HG03571 (cell line): ENCODE measurements around the gene UQCRHL.
"Not testable (repeated sequence)": the region's sequence is repeated elsewhere in the genome, so short reads cannot be mapped to it uniquely, and the experiment has no call there.

Experiments
- ATAC-seq: cut with Tn5 transposase; IDR thresholded peaks from one replicate; pipeline ENCODE4 v1.9.1; 2021; ENCODE audit not compliant: unreplicated experiment

Gene UQCRHL

DNA sequence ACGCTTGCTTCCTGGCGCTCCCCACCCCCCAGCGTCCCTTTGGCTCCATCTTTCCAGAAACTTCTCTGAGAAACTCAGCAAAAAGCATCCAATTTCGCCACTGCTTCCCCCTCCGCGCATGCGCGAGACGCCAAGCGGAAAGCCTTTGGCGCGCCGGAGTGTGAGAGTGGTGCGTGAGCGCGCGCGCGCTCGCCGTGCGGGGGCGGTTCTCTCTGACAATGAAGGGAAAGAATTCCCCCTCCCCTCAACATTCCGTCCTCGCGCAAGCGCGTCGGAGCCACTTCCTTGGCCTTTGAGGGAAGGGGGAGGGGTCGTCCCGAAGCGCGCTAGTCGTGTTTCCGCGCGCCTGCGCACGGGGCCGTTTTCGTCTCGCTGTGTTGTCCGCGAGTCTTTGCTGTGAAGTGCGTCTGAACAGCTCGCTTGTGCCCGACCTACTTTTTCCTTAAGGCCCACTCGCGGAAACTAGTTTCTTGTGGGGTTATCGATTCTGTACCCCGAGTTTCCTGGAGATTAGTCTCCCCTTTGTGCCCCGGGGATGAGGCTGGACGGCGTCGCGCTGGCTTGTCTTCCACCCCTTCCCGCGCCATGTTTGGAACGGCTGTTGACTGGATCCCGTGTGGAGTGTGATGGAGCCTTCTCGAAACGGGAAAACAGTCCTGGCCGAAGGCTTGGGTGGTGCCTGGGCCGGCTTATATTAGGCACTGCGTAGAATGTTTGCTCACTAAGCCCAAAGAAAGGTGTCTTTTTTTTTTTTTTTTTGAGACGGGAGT lies 28.5 kb upstream of the UQCRHL start:
- peak; percentile 42 for ATAC-seq

GRCh38 chr1:15835205-15835740 lies 27.8 kb upstream of the UQCRHL start:
- ATAC-seq, result peak; percentile 7

DNA sequence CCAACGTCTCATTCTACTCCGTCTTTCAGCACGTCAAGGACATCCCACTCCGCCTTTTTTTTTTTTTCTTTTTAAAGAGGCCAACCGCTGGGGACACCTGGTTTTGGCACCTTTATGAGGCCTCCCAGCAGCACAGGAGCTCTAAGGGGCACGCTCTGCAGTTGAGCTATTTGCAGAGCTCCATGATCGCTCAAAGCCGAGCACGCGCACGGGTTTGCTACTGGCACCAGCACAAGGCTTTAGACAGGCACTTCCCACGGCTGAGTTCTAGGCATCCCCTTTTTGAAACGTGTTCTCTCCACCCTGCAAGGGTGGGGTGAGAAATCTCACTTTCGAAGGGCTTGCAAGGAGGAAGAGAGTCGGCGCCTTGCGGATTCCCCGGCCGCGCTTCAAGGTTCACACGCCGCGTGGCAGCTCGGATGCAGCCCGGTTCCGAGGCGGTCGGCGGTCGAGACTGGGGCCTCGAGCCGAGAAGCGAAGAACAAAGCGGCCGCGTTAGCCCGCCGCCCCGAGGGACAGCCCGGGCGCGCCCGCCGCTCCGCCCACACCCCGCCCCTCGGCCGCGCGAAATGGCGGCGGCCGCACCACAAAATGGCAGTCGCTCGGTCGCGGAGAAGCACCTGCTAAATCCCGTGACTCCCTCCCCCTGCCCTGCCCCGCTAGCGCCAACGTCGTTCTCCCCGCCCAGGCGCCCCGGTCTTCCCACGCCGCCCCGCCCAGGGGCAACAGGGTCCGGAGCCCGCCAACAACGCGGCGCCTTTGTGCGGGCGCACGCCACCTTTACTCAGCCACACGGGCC lies 27.2 kb upstream of the UQCRHL start:
- peak; percentile 41 for ATAC-seq

GRCh38 chr1:15833842-15834405 lies 26.5 kb upstream of the UQCRHL start:
- no peak for ATAC-seq

GRCh38 chr1:15833069-15833679 lies 25.7 kb upstream of the UQCRHL start:
- ATAC-seq, result no peak

GRCh38 chr1:15830258-15830657 lies 22.8 kb upstream of the UQCRHL start:
- ATAC-seq, result no peak

DNA sequence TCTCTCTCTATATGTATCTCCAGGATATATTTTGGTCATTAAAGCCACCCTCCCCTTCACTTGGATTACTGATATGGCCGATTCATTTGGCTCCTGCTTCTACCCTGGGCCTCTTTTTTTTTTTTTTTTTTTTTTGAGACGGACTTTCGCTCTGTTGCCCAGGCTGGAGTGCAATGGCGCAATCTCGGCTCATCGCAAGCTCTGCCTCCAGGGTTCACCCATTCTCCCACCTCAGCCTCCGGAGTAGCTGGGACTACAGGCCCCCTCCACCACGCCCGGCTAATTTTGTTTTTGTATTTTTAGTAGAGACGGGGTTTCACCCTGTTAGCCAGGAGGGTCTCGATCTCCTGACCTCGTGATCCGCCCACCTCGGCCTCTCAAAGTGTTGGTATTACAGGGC lies 21.5 kb upstream of the UQCRHL start:
- not testable (repeated sequence) for ATAC-seq

DNA sequence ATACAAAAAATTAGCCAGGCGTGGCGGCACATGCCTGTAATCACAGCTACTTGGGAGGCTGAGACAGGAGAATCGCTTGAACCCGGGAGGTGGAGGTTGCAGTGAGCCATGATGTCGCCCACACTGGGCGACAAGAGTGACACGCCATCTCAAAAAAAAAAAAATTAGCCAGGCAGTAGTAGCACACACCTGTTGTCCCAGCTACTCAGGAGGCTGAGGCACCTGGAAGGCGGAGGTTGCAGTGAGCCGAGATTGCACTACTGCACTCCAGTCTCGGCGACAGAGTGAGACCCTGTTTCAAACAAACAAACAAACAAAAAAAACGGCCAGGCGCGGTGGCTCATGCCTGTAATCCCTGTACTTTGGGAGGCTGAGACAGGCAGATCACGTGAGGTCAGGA lies 20.1 kb upstream of the UQCRHL start:
- ATAC-seq, result not testable (repeated sequence)

DNA sequence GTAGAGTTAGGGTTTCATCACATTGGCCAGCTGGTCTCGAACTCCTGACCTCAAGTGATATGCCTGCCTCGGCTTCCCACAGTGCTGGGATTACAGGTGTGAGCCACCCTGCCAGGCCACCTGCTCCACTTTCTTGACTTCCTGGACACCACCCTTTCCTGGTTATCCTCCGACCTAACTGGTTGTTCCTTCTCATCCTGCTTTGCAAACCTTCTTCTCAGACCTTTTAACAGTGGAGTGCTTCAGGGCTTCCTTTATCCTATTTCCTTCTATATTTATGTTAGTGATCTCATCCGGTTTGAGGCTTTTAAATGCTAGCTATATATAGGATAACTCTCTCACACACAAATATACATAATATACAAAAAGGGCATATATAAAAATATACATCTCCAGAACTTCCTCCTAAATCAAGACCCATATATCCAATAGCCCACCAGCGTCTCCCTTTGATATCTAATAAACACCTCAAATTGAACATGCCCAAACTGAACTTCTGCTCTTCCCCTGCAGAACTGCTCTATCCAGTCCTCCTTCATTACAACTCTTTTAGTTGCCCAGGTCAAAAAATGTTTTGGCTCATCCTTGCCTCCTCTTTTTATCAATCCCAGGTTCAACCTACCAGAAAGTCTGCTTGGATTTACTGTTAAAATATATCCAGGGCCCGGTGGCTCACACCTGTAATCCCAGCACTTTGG lies 19.5 kb upstream of the UQCRHL start:
- ATAC-seq, result no peak

DNA sequence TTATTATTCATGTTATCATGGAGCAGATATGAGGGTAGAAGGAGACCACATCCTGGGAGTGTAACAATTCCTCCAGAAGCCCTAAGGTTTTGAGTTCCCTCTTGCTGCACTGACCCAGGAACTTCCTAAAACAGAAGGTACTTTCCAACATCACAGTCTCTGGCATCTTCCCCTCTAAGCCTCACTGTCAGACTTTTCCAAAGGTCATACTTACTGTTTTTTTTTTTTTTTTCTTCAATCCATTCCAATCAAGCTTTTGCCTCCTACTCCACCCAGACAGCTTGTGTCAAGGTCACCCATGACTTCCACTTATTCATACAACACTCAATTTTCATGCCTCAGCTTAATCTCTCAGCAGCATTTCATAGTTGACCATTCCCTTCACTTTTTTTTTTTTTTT lies 18.4 kb upstream of the UQCRHL start:
- ATAC-seq, result no peak

DNA sequence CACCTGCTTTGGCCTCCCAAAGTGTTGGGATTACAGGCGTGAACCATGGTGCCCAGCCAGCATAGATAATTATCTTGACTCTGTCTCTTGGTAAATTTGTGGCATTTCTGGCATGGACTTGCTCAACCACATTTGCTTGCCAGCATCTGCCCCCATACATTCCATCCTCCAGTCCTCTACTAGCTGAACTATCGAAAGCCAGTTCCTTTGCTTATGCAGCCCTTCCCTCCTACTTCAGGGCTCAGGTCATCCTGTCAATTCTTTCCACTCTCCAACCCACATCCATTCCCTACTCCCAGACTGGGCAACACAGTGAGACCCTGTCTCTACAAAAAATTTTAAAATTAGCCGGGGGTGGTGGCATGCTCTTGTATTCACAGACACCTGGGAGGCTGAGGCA lies 13.0 kb upstream of the UQCRHL start:
- no peak for ATAC-seq

DNA sequence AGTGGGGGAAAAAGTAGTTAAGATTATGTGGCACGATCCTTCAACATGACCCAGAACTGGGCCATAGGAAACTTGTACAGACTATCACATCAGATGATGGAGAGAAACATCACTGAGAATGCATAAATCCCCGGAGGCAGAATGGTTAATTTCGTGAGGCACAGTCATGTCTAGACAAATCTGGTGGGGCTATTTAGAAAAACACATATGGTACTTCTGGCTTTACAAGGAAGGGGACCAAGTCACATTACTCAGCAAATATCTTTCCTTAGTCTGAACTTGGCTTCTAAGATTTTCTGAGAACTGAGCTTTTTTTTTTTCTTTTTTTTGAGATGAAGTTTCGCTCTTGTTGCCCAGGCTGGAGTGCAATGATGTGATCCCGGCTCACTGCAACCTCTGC lies 9.2 kb upstream of the UQCRHL start:
- no peak for ATAC-seq

DNA sequence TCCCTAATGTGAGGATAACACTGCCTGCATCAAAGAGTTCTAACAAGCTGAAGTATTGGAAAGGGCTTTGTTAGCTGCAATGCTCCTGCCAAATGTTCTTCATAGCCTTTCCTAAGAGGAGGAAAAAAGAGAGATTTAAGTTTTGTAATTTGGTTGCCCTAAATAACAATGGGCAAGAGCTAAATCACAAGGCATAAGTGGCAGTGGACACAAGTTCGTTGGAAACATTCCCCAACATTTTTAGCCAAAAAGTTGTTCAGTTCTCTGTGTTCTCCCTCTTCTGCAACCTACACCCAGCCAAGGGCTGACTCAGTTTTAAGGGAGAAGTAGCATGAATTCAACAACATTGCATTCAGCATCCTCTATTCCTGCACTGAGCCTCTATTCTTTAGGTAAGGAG lies 2.6 kb upstream of the UQCRHL start:
- no peak for ATAC-seq

- no peak for ATAC-seq
Measured at GRCh38 chr1:15808955-15809354, 1.5 kb upstream of the UQCRHL start.

- no peak for ATAC-seq
Measured at GRCh38 chr1:15807121-15807520, 328 bp downstream of the UQCRHL start.

- no peak for ATAC-seq
Measured at GRCh38 chr1:15804060-15804459, 3.4 kb downstream of the UQCRHL start.

- ATAC-seq, result no peak
Measured at GRCh38 chr1:15803380-15803779, 4.1 kb downstream of the UQCRHL start.

GRCh38 chr1:15802234-15802965 lies 5.0 kb downstream of the UQCRHL start:
- ATAC-seq, result no peak

DNA sequence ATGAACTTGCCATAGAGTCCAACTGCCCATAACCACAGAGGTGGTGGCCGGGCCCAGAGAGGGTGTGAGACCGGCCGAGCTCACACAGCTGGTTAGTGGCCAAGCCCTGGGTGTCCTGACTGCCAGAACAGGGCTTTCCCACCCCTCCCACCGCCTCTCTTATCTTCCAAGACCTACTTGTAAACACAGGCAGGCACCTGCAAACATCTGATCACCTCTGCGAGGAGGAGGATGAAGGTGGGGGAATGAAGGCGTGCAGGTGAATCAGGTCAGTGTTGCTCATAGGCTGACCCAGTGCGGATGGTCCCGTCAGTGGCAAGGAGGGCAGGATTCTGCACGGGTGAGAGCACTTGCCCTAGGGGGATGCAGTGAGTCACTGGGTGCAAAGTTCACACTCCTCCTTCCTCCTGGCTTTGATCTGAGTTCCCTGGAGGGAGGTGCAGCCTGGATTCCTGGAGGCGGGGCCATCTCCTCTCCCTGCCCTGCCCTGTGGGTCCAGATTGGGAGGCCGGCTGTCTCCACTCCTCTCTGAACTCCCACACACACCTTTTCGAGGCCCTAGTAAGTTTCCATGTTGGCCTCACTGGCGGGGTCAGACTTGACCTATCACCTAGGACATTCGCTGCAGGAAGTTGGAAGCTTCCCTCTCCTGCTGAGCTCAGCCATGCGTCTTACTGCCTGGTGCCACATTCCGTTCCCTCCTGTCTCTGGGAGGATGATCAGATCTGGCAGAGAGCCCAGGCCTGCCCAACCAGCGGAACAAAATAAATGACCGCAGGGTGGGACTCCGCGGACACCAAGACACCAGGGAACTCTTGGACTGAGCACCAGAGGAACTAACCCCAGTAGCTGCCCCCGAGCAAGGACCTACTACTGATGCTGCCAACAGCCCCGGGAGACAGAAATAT lies 7.3 kb downstream of the UQCRHL start:
- no peak for ATAC-seq
